ENCODE data around the gene ZBTB43.

DNA sequence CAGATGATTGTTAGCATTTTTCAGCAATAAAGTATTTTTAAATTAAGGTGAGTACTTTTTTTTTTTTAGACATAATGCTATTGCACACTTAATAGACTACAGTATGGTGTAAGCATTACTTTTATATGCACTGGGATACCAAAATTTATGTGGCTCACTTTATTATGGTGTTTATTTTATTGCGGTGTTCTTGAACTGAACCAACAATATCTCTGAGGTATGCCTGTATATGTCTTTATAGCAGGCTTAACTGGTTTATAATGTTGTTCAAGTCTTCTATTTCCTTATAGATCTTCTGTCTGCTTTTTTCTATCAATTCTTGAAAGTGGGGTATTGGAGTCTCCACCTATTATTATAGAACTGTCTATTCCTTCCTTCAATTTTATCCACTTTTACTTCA, 18.0 kb downstream of the ZBTB43 start:
- TF ChIP-seq POLR2A (IDR thresholded peaks at IDR 0.05) = no peak
- no peak for TF ChIP-seq CTCF (IDR thresholded peaks at IDR 0.05)

All from uterus (tissue), 2 donors.